Stomach (tissue), 9 donors: ENCODE measurements around the gene ARFGEF3. TPM values are rescaled to one million over a fixed set of nuclear protein-coding genes. Genes with fewer than 3 reads are reported as not detected.

Source experiments
- DNase-seq, 2 donors: peaks; one replicate each; pipeline versions ENCODE4 v3.0.0 to v3.0.0-alpha.2; 2013 to 2019
- H3K27ac ChIP-seq, 5 donors: fragments of 200-600 bp in 4 of 5; sonication (generic) in 4 of 5; one replicate each; pipeline ENCODE4 v1.5.1; 2013 to 2019; ENCODE audit warnings: mild to moderate bottlenecking in 1 of 5, moderate library complexity in 1 of 5
- H3K27me3 ChIP-seq, 3 donors: fragments of 200-600 bp; sonication (generic); one replicate each; pipeline ENCODE4 v1.5.1; 2017 to 2019; ENCODE audit warnings: mixed run types in 1 of 3
- H3K36me3 ChIP-seq, 4 donors: fragments of 200-600 bp; sonication (generic); 1 replicate in 3 of 4; 2 replicates in 1 of 4; pipeline ENCODE4 v1.5.1; 2016 to 2019
- H3K4me1 ChIP-seq, 4 donors: fragments of 200-600 bp; sonication (generic); one replicate each; pipeline ENCODE4 v1.5.1; 2016 to 2019
- H3K4me3 ChIP-seq, 4 donors: fragments of 200-600 bp; sonication (generic) in 3 of 4; one replicate each; pipeline ENCODE4 v1.5.1; 2016 to 2019; ENCODE audit warnings: mild to moderate bottlenecking in 1 of 4
- H3K9me3 ChIP-seq, 4 donors: fragments of 200-600 bp; sonication (generic); one replicate each; pipeline ENCODE4 v1.5.1; 2016 to 2019
- EP300 ChIP-seq: sonication (generic); formaldehyde crosslinking; IDR thresholded peaks from one replicate; pipeline ENCODE4 v1.6.1; 2017; ENCODE audit warnings: antibody characterized with exemption
- POLR2A ChIP-seq, 4 donors: fragments of 450-650 bp; IDR thresholded peaks; one replicate each; pipeline ENCODE4 v1.6.1; 2016; ENCODE audit warnings: antibody characterized with exemption in 4 of 4, control low read depth in 2 of 4, mild to moderate bottlenecking in 1 of 4, moderate library complexity in 1 of 4
- POLR2AphosphoS5 ChIP-seq, 3 donors: sonication (generic); formaldehyde crosslinking; IDR thresholded peaks; one replicate each; pipeline ENCODE4 v1.6.1; 2016; ENCODE audit warnings: antibody characterized with exemption in 3 of 3
- WGBS, 5 donors: extraction: QIAGEN DNeasy Blood & Tissue Kit in 3 of 5; methylation state at CpG; one replicate each; pipeline versions ENCODE4 v1.1.5 to v1.1.7; 2013 to 2018; 5-methylcytosine and 5-hydroxymethylcytosine counted together
- intact Hi-C: fragments of 100-400 bp; cut with DNase I; formaldehyde crosslinking; loops from one replicate; pipeline ENCODE4 v1.15.1; 2023; ENCODE audit warnings: low total_unique reads
- polyA plus RNA-seq, 3 donors: library from polyadenylated mRNA; stranded (reverse); fragments of 200-250 nt; gene quantifications; one replicate each; pipeline ENCODE4 v1.2.3, GENCODE V29; 2013
- total RNA-seq, 5 donors: library from RNA; depleted of rRNA; stranded (reverse); fragments of >200 nt; gene quantifications; one replicate each; pipeline versions ENCODE4 v1.1.0 to v1.2.3, GENCODE V29; 2014 to 2016
- TF ChIP-seq, protein P1 (sequence below), 7 experiments: fragments of 450-650 bp in 4 of 7; fragments of 200-600 bp in 3 of 7; sonication (generic) in 3 of 7; IDR thresholded peaks; one replicate each; pipeline ENCODE4 v1.5.1; 2016 to 2019; ENCODE audit warnings: antibody characterized with exemption in 7 of 7, control low read depth in 2 of 7, mild to moderate bottlenecking in 1 of 7
- donor health status: healthy with polysubstance abuse.
- donor health status: Bipolar disorder and iron deficiency.
- donor health status: healthy.

ARFGEF3 gene
- total and polyA plus RNA-seq, 8 donors, result 3.2 to 44.6 (median 13.2) TPM

DNA sequence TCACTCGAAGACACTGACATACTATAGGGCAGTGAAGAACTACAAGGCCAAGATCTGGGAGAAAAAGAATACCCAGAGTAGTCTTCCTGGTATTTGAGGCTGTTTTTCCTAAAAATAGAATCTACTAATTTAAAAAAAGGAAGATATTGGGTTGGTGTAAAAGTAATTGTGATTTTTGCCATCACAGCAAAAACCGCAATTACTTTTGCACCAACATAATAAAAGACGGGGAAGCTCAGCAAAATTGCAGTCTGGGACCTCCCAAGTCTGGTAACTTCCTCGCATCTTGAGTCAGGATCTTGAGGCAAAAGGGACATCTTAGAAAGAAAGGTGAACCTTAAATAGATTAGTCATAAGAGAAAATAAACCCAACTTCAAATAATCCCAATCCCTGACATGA, 138.7 kb downstream of the ARFGEF3 start:
- no peak overlapping the region for H3K27ac ChIP-seq
- DNase-seq, result no peak
- WGBS, 5 donors, result 88 to 93% (median 90%) methylated on average over 4 of the region's 4 CpGs
- TF ChIP-seq, protein P1, sequence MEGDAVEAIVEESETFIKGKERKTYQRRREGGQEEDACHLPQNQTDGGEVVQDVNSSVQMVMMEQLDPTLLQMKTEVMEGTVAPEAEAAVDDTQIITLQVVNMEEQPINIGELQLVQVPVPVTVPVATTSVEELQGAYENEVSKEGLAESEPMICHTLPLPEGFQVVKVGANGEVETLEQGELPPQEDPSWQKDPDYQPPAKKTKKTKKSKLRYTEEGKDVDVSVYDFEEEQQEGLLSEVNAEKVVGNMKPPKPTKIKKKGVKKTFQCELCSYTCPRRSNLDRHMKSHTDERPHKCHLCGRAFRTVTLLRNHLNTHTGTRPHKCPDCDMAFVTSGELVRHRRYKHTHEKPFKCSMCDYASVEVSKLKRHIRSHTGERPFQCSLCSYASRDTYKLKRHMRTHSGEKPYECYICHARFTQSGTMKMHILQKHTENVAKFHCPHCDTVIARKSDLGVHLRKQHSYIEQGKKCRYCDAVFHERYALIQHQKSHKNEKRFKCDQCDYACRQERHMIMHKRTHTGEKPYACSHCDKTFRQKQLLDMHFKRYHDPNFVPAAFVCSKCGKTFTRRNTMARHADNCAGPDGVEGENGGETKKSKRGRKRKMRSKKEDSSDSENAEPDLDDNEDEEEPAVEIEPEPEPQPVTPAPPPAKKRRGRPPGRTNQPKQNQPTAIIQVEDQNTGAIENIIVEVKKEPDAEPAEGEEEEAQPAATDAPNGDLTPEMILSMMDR (IDR thresholded peaks at IDR 0.05), result no peak
- TF ChIP-seq EP300 (no peak), POLR2AphosphoS5 (IDR thresholded peaks at IDR 0.05) (no peak), POLR2A (IDR thresholded peaks at IDR 0.05) (no peak)
- no peaks in the 10 kb centered on the region for H3K4me1 ChIP-seq
- no peaks in the 10 kb centered on the region for H3K27me3 ChIP-seq
- no peak overlapping the region for H3K4me3 ChIP-seq
- H3K36me3 ChIP-seq, result peaks cover 0 to 75% (median 12%) of the 10 kb centered on the region in 4 donors
- intact Hi-C loops, result no loop called here
- no peaks in the 10 kb centered on the region for H3K9me3 ChIP-seq

DNA sequence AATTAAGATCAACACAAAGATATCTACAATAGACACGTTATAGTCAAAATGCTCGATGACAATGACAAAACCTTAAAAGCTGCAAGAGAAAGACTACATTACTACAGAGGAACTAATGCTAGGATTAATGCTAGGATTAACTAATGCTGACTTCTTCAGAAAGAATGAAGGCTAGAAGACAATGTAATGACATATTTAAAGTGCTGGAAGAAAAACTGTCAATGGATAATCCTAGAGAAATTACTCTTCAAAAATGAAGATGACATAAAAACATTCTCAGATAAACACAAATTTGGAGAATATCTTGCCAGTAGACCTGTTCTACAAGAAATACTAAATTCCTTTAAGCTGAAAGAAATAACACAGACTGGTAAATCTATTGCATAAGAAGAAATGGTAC, 140.8 kb downstream of the ARFGEF3 start:
- WGBS, 5 donors, result 74 to 79% (median 78%) methylated on average over 2 of the region's 2 CpGs
- TF ChIP-seq, protein P1 (IDR thresholded peaks at IDR 0.05), result no peak
- TF ChIP-seq EP300, result no peak
- TF ChIP-seq POLR2AphosphoS5 (IDR thresholded peaks at IDR 0.05), result no peak
- no peak for TF ChIP-seq POLR2A (IDR thresholded peaks at IDR 0.05)
- no peak overlapping the region for H3K27ac ChIP-seq
- H3K4me1 ChIP-seq, result peaks cover 0 to 7% (median 4%) of the 10 kb centered on the region in 4 donors
- no peaks in the 10 kb centered on the region for H3K9me3 ChIP-seq
- DNase-seq, result no peak
- no peak overlapping the region for H3K4me3 ChIP-seq
- H3K27me3 ChIP-seq, result no peaks in the 10 kb centered on the region
- intact Hi-C loops, result no loop called here
- peaks cover 0 to 62% (median 10%) of the 10 kb centered on the region in 4 donors for H3K36me3 ChIP-seq

DNA sequence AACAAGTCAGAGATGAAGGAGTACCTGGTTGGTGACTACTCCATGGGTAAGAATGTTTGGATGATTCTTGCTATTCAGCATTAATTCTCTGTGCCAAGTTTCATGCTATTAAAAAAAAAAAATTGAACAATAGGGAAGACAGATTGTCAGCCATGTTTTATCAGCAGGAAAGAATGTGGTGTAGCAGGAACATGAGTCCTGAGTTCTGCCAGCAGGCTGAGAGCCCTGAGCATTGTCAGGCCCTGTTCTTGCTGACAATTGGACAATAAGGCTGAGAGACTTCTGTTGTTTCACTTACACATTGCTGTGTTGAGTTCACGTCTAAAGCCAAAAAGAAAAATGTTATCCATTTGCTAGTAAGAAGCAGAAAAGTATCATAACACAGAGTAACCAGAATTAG, 145.6 kb downstream of the ARFGEF3 start:
- WGBS, 5 donors, result 12 to 55% (median 35%) methylated on average over 1 of the region's 1 CpG
- H3K27ac ChIP-seq, result peak overlapping the region in 1 of 5 donors; percentile 16
- H3K27me3 ChIP-seq, result no peaks in the 10 kb centered on the region
- H3K36me3 ChIP-seq, result peaks cover 4 to 33% (median 8%) of the 10 kb centered on the region in 4 donors
- intact Hi-C loops, result no loop called here
- DNase-seq, result peak; percentile 58 to 60
- H3K9me3 ChIP-seq, result no peaks in the 10 kb centered on the region
- TF ChIP-seq POLR2AphosphoS5 (IDR thresholded peaks at IDR 0.05), result no peak
- TF ChIP-seq POLR2A (IDR thresholded peaks at IDR 0.05), result no peak
- TF ChIP-seq, protein P1 (IDR thresholded peaks at IDR 0.05), result no peak
- no peak for TF ChIP-seq EP300
- peaks cover 10 to 32% (median 23%) of the 10 kb centered on the region in 4 donors for H3K4me1 ChIP-seq
- no peak overlapping the region for H3K4me3 ChIP-seq

DNA sequence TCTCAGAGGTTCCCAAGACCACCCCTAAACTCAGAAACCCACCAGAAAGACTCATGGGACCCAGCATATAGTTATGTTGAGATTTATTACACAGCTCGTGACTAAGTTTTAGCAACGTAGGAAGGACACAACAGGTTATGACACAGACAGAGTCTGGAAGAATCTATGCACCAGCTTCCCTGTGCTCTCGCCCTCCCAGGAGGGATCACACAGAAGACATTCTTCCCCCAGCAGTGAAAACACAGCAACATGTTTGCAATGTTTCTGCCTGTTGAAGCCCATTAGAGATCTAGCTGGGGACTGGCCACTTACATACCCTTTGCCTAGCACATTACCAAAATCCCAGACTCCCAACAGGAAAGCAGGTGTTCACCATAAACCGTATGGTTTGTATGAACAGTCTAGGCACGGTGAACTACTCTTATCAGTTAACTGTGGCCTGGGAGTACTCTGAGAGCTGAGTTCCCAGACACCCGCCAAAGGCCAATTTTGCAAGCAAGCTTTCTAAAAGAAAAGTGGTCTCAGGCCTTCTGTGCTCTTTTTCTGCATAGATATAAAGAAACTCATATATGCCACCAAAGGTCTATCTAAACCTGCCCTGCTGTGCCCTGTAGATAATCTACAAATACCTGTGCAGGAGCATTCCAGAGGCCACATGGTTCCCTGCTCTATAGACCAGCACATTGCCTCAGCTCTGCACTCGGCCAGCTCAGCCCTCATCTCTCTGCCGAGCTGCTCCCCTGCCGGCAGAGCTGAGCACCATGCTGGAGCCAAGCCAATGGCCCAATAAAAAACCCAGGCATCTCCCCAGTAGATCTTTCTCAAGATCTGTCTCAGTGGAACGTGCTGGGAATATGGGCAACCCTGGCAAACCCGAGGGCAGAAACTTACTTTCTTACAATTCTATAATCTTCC, 146.3 kb downstream of the ARFGEF3 start:
- no peaks in the 10 kb centered on the region for H3K27me3 ChIP-seq

More for the DNA sequence above, 146.3 kb downstream of the ARFGEF3 start:
- 49 to 60% (median 52%) methylated on average over 11 of the region's 11 CpGs for WGBS, 5 donors
- Histone ChIP-seq H3K4me3 (no peak overlapping the region), H3K4me1 (peaks cover 10 to 32% (median 23%) of the 10 kb centered on the region in 4 donors), H3K9me3 (no peaks in the 10 kb centered on the region), H3K27ac (peak overlapping the region in 1 of 5 donors; percentile 16), H3K36me3 (peaks cover 0 to 33% (median 10%) of the 10 kb centered on the region in 4 donors)
- intact Hi-C loops, result no loop called here
- peak; percentile 47 to 53 for DNase-seq
- TF ChIP-seq EP300 (no peak), POLR2A (IDR thresholded peaks at IDR 0.05) (no peak), POLR2AphosphoS5 (IDR thresholded peaks at IDR 0.05) (no peak)
- TF ChIP-seq, protein P1 (IDR thresholded peaks at IDR 0.05), result peak in 2 of 7 experiments; percentile 21 to 23
